ENCODE data around the gene MC4R.
"Not testable (repeated sequence)": the region's sequence is repeated elsewhere in the genome, so short reads cannot be mapped to it uniquely, and the experiment has no call there.

The MC4R gene

GRCh38 chr18:60372596-60372995 lies at the start of gene MC4R:
Gene MC4R (minus strand): TSS chr18:60372775. CDS start chr18:60372349, 426 bp downstream.
- peak; percentile 50 for DNase-seq (ENCODE audit: low spot score)

- not testable (repeated sequence) for DNase-seq (ENCODE audit: low spot score)
Observed at GRCh38 chr18:60422306-60422705, 49.7 kb upstream of the MC4R start.

GRCh38 chr18:60421356-60422118 lies 49.0 kb upstream of the MC4R start:
- no peak for DNase-seq (ENCODE audit: low spot score)

GRCh38 chr18:60417946-60418345 lies 45.4 kb upstream of the MC4R start:
- DNase-seq (ENCODE audit: low spot score): no peak

GRCh38 chr18:60413944-60414547 lies 41.5 kb upstream of the MC4R start:
- DNase-seq (ENCODE audit: low spot score): no peak

GRCh38 chr18:60411715-60412114 lies 39.1 kb upstream of the MC4R start:
- DNase-seq (ENCODE audit: low spot score): no peak

GRCh38 chr18:60406721-60407120 lies 34.1 kb upstream of the MC4R start:
- no peak for DNase-seq (ENCODE audit: low spot score)

- no peak for DNase-seq (ENCODE audit: low spot score)
Observed at GRCh38 chr18:60404486-60405085, 32.0 kb upstream of the MC4R start.

GRCh38 chr18:60401346-60401745 lies 28.8 kb upstream of the MC4R start:
- no peak for DNase-seq (ENCODE audit: low spot score)

- no peak for DNase-seq (ENCODE audit: low spot score)
Observed at GRCh38 chr18:60391571-60392226, 19.1 kb upstream of the MC4R start.

- DNase-seq (ENCODE audit: low spot score): no peak
Observed at GRCh38 chr18:60389314-60389713, 16.7 kb upstream of the MC4R start.

- DNase-seq (ENCODE audit: low spot score): no peak
Observed at GRCh38 chr18:60385693-60386092, 13.1 kb upstream of the MC4R start.

- no peak for DNase-seq (ENCODE audit: low spot score)
Observed at GRCh38 chr18:60383893-60384292, 11.3 kb upstream of the MC4R start.

- DNase-seq (ENCODE audit: low spot score): no peak
Observed at GRCh38 chr18:60377778-60378469, 5.3 kb upstream of the MC4R start.

GRCh38 chr18:60372132-60372531 lies 443 bp downstream of the MC4R start:
- DNase-seq (ENCODE audit: low spot score): no peak

- no peak for DNase-seq (ENCODE audit: low spot score)
Observed at GRCh38 chr18:60358516-60358915, 14.1 kb downstream of the MC4R start.

- DNase-seq (ENCODE audit: low spot score): no peak
Observed at GRCh38 chr18:60350941-60351340, 21.6 kb downstream of the MC4R start.

GRCh38 chr18:60350150-60350549 lies 22.4 kb downstream of the MC4R start:
- DNase-seq (ENCODE audit: low spot score): no peak

GRCh38 chr18:60347526-60348045 lies 25.0 kb downstream of the MC4R start:
- no peak for DNase-seq (ENCODE audit: low spot score)

- no peak for DNase-seq (ENCODE audit: low spot score)
Observed at GRCh38 chr18:60339018-60339417, 33.6 kb downstream of the MC4R start.

GRCh38 chr18:60331890-60332289 lies 40.7 kb downstream of the MC4R start:
- DNase-seq (ENCODE audit: low spot score): no peak

- no peak for DNase-seq (ENCODE audit: low spot score)
Observed at GRCh38 chr18:60329131-60329530, 43.4 kb downstream of the MC4R start.
